ENCODE measurements around the gene ATXN10.
"Not testable (repeated sequence)": the region's sequence is repeated elsewhere in the genome, so short reads cannot be mapped to it uniquely, and the experiment has no call there.

ATXN10 gene

GRCh38 chr22:45680932-45681700, 9.5 kb downstream of the ATXN10 start:
- DNase-seq: no peak

- DNase-seq: no peak
Measured at GRCh38 chr22:45682064-45682463, 10.4 kb downstream of the ATXN10 start.

- not testable (repeated sequence) for DNase-seq
Measured at GRCh38 chr22:45682773-45683172, 11.1 kb downstream of the ATXN10 start.

- no peak for DNase-seq
Measured at GRCh38 chr22:45683248-45683647, 11.6 kb downstream of the ATXN10 start.

DNA sequence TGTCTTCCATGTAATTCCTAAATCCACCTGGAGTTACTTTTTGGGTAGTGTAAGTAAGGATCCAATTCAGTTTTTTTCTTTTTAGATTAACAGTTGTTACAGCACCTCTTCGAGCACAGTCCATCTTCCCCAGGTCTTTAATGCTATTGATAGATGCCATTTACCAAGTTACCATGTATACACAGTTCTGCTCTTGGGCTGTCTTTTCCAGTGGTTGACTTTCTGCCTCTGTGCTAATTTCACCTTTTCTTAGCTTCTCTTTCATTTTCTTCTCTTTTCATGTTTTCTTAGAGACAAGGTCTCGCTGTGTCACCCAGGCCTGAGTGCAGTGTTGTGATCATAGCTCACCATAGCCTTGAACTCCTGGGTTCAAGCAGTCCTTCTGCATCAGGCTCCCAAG, 12.0 kb downstream of the ATXN10 start:
- no peak for DNase-seq

GRCh38 chr22:45684169-45684568, 12.5 kb downstream of the ATXN10 start:
- DNase-seq: no peak

GRCh38 chr22:45684752-45685574, 13.3 kb downstream of the ATXN10 start:
- no peak for DNase-seq

GRCh38 chr22:45686004-45686403, 14.4 kb downstream of the ATXN10 start:
- DNase-seq: no peak

- DNase-seq: no peak
Measured at GRCh38 chr22:45686836-45687235, 15.2 kb downstream of the ATXN10 start.

GRCh38 chr22:45688600-45689080, 17.0 kb downstream of the ATXN10 start:
- no peak for DNase-seq

DNA sequence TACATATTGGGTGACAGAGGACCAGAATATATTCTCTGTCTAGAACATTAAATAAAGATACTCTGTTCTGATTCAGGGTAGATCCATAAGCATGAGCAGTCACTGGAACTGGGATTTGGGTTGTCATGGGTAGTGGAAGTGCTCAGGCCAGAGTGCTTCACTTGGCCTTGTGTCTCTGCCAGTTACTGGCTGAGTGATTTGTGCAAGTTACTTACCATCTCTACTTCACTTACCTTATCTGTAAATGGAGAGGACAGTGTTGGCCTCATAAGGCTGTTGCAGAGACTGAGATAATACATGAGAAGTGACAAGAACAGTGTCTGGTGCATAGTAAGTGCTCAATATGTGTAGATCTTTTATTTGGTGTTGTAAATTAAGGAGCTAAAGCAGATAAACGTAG, 17.6 kb downstream of the ATXN10 start:
- no peak for DNase-seq

DNA sequence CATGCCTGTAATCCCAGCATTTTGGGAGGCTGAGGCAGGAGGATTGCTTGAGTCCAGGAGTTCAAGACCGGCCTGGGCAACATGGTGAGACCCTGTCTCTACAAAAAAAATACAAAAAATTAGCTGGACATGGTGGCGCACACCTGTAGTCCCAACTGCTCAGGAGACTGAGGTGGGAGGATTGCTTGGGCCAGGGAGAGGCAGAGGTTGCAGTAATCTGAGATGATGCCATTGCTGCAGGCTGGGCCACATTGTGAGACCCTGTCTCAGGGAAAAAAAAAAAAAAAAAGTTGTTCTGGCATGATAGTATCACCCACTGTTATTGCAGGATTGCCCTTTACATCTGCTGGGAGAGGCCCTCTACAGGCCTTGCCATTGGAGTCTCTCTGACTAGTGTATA, 18.4 kb downstream of the ATXN10 start:
- no peak for DNase-seq

- DNase-seq: no peak
Measured at GRCh38 chr22:45692549-45692948, 20.9 kb downstream of the ATXN10 start.

GRCh38 chr22:45693835-45694234, 22.2 kb downstream of the ATXN10 start:
- no peak for DNase-seq

DNA sequence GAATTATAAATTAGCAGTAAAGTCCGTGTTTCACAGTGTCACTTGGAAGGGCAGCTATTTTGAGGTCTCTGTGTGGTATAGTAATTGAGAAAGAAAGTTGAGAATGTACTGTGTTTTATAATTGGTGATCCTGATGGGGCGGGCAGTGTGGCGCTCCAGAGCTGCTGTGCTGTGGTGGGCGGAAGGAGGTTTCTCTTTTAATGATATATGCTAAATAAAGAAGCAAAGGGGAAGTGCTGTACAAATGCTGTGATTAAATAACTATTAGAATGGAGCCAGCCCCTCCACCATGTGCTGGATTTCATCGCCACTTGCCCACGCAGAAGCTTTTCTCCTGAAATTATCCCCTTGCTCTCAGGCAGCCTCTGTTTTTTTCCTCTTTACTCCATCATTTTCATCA, 24.6 kb downstream of the ATXN10 start:
- DNase-seq: no peak

DNA sequence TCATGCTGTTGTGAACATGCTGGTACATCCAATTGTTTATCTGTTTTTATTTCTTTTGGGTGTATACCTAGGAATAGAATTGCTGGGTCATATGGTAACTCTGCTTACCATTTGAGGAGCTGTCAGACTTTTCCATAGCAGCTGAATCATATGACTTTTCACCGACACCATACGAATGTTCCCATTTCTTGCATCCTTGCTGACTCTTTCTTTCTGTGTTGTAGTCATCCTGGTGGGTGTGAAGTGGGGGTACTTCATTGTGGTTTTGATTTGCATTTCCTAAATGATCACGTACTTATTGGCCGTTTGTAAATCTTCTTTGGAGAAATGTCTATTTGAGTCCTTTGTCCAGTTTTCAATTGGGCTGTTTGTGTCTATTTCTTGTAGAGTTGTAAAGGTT, 26.5 kb downstream of the ATXN10 start:
- no peak for DNase-seq

DNA sequence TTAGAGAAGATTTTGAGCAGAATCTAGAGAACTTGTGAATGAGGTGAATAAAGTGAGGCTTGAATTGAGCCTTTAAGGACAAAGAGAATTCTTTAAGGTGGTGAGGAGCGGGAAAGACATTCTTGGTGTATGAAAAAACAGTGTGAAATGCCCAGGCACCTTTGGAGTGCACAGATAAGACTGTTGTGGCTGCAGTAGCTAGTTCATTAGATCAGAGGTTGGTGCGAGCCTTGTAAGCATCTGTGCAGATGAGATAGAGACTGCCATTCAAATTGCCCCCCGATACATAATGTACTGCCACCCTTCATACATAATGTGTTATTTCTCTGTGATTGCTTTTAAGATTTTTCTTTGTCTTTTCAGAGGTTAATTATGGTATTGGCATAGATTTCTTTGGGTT, 31.3 kb downstream of the ATXN10 start:
- DNase-seq: no peak

DNA sequence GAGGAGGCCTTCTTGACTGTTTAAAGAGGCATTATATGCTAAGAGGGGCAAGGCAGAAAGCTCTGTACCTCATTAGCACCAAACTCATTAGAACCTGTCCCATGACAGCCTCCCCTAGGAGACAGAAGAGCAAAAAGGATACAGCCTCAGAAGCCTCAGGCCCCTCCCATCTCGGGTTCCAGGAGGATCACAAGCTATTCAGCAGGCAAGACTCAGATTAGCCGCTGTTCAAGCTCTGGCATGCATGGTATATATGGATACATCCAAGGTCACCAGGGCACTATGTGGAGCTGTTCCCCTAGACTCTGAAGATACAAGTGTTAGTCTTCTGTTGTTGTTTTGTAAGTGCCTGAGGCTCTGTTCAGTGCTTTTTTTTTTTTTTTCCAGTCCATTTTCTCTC, 32.1 kb downstream of the ATXN10 start:
- DNase-seq: no peak

DNA sequence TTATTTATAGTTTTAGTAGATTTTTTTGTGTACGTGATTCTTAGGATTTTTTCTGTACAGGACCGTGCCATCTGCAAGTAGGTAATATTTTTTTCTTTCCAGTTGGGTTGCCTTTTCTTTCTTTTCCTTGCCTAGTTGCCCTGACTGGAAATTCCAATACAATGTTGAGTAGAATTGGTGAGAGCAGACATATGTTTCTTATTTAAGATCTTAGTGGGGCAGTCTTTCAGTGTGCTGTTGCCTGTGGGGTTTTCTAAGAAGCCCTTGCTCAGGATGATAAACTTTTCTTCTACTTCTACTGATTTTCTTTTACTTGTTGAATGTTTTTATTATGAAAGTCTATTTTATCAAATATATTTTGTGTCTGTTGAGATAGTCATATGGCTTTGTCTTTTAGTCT, 33.0 kb downstream of the ATXN10 start:
- no peak for DNase-seq

DNA sequence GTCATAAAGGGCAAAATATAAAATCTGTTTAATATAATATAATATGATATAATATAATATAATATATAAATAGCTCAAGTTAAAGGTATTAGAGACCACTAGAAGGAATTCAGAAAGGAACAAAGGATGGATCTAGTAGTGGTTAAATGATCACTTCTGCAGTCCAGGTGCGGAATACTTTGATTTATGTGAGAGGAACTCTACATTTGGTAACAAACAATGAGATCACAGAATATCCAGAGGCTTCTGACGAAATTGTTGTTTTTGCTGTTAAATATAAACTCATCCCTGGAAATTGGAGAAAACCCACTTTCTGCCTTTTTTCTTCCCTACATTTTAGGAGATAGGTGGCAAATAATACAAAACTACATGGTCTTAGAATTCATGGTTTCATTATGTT, 36.0 kb downstream of the ATXN10 start:
- DNase-seq: no peak

DNA sequence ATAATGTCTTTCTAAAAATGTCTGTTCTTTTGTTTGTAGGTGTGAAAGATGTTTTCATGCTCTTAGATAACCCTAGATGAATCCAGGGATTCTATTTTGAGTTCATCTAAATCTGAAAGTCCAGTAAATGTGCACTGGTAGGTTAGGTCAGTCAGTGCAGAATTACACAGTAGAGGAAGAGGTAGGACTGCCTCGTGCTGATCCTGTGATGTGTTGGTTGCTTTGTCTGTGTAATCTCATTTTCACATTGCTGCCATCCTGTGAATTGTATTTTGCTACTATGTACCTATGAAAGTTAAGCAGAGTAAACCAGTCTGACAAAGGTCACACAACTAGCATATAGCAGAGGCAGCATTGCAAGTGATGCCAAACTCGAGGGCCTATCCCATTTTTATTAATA, 36.5 kb downstream of the ATXN10 start:
- DNase-seq: no peak

DNA sequence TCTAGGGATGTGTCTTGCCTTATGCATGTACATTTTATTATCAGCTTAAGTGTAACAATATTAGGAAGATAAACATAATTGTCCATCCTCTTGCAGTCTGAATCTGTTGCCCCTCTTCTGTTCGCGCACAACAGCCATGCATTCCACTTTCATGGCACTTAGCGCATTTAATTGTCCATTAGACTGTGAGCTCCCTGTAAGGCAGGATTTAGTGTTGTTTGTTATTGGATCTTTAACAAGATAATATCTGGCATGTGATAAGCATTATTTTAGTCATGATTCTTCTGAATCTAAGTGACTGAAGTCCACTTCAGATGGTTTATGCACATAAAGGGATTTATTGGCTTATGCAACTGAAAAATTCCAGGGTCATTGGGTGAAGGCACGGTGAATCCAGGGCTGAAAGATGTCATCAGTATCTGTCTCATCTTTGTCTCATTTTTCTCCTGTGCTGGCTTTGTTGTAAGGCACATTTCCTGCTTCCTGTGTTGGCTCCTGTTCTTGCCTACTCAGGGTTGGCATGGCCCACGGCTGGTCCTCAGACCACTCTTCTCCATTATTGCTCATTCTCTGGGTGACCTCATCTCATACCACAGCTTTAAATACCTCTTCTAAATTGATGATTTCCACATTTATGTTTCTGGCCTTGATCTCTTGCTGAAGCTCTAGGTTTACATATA, 37.6 kb downstream of the ATXN10 start:
- no peak for DNase-seq

DNA sequence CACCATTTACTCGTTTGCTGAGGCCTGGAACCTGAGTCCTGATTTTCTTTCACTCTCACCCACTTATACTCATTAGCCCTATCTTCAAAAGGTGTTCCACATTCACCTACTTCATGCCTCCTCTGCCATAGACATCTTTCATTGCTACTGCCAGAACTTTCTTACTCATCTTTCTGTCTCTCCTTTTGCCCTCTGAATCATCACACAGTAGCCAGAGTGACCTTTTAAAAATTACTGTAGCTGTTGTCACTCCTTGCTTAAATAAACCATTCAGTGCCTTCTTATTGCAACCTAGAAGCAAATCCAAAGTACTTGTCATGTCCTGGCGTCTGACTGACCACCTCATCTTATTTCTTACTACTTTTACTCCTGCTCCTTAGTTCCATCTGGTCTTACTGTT, 38.2 kb downstream of the ATXN10 start:
- no peak for DNase-seq

DNA sequence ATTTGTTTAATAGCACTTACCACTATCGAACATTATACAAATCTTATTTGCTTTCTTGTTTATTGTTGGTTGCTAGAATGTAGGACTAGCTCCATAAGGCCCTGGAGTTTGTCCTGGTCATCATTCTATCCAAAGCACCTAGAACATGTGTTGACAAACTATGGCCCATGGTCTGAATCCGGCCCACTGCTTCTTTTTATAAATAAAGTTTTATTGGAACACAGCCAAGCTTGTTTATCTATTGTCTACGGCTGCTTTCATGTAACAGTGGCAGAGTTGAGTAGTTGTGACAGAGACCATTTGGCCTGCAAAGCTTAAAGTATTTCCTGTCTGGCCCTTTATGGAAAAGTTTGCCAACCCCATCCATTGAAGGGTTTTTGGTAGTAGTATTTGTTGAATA, 38.8 kb downstream of the ATXN10 start:
- no peak for DNase-seq

All from NCI-H146 (cell line).